Uterus (tissue), 2 donors: ENCODE data around the gene KCNQ1OT1.

Experiments used
- CTCF ChIP-seq, 4 experiments: fragments of 200-600 bp in 2 of 4; fragments of 450-650 bp in 2 of 4; sonication (generic) in 2 of 4; IDR thresholded peaks; one replicate each; pipeline ENCODE4 v1.5.1; 2016 to 2019; ENCODE audit warnings: antibody characterized with exemption in 4 of 4, mild to moderate bottlenecking in 2 of 4, moderate library complexity in 1 of 4
- POLR2A ChIP-seq, 2 donors: fragments of 450-650 bp; IDR thresholded peaks; one replicate each; pipeline ENCODE4 v1.6.1; 2016; ENCODE audit warnings: antibody characterized with exemption in 2 of 2, mild to moderate bottlenecking in 1 of 2, moderate library complexity in 1 of 2

- TF ChIP-seq CTCF (IDR thresholded peaks at IDR 0.05) (peak in 2 of 4 experiments; percentile 18 to 23), POLR2A (IDR thresholded peaks at IDR 0.05) (no peak)
Measured at GRCh38 chr11:2691991-2692875, 7.6 kb downstream of the KCNQ1OT1 start.
